A673 (cell line): Measurements from ENCODE around the gene SETDB2. TPM values are rescaled to one million over a fixed set of nuclear protein-coding genes. Genes with fewer than 3 reads are reported as not detected.

ENCODE experiments used
- BruUV-seq: library from RNA; stranded (reverse); fragments of 400-500 nt; replicated peaks from 2 replicates; lab custom pipeline; 2021; lab: Mats Ljungman, UMichigan
- CTCF ChIA-PET: fragments of 300-600 bp; sonication (Branson Sonifier 250); formaldehyde crosslinking; loops from one replicate; lab custom pipeline; 2022; ENCODE audit warnings: antibody characterized with exemption; lab: Charles Lee
- POLR2A ChIA-PET: fragments of 300-600 bp; sonication (Branson Sonifier 250); formaldehyde crosslinking; loops from one replicate; lab custom pipeline; 2022; ENCODE audit warnings: antibody characterized with exemption; ENCODE audit not compliant: low non-redundant PET; lab: Charles Lee
- DNase-seq: peaks from one replicate; pipeline ENCODE4 v3.0.0-alpha.2; 2015; ENCODE audit warnings: low spot score
- H3K27ac ChIP-seq: fragments of 200-600 bp; sonication (generic); 2 replicates; pipeline ENCODE4 v1.5.1; 2016; ENCODE audit warnings: mixed run types, low read depth, mild to moderate bottlenecking, mixed read lengths, antibody characterized with exemption, low read length; ENCODE audit not compliant: poor library complexity, severe bottlenecking
- H3K27me3 ChIP-seq: fragments of 200-600 bp; sonication (generic); replicated peaks from 2 replicates; pipeline ENCODE4 v1.6.1; 2017; ENCODE audit warnings: mixed run types, low read depth, mild to moderate bottlenecking, mixed read lengths, antibody characterized with exemption, low read length; ENCODE audit not compliant: insufficient read depth, poor library complexity
- H3K36me3 ChIP-seq: fragments of 200-600 bp; sonication (generic); 2 replicates; pipeline ENCODE4 v1.6.1; 2016; ENCODE audit warnings: mixed run types, mild to moderate bottlenecking, mixed read lengths, antibody characterized with exemption, low read length; ENCODE audit not compliant: insufficient read depth, poor library complexity, severe bottlenecking
- H3K4me1 ChIP-seq: fragments of 200-600 bp; sonication (generic); 2 replicates; pipeline ENCODE4 v1.6.1; 2017; ENCODE audit warnings: mixed run types, mild to moderate bottlenecking, mixed read lengths, antibody characterized with exemption, low read length; ENCODE audit not compliant: insufficient read depth, poor library complexity, severe bottlenecking
- H3K4me3 ChIP-seq: fragments of 200-600 bp; sonication (generic); 2 replicates; pipeline ENCODE4 v1.5.1; 2016; ENCODE audit warnings: low read depth, mixed run types, mild to moderate bottlenecking, mixed read lengths, low read length; ENCODE audit not compliant: poor library complexity, severe bottlenecking
- H3K9me3 ChIP-seq: fragments of 200-600 bp; sonication (generic); 2 replicates; pipeline ENCODE4 v1.6.1; 2016; ENCODE audit warnings: mixed run types, low read depth, mild to moderate bottlenecking, mixed read lengths, antibody characterized with exemption, low read length; ENCODE audit not compliant: poor library complexity, severe bottlenecking
- EZH2 ChIP-seq: fragments of 200-600 bp; sonication (generic); IDR thresholded peaks from 2 replicates; pipeline ENCODE4 v1.6.1; 2017; ENCODE audit warnings: borderline replicate concordance, low read depth, mild to moderate bottlenecking, mixed read lengths, antibody characterized with exemption, low read length; ENCODE audit not compliant: poor library complexity, severe bottlenecking
- intact Hi-C: fragments of 100-400 bp; cut with micrococcal nuclease; formaldehyde crosslinking; loops from one replicate; pipeline ENCODE4 v1.10.0; 2022; ENCODE audit not compliant: unreplicated experiment
- total RNA-seq: library from RNA; stranded (reverse); gene quantifications from 2 replicates; pipeline ENCODE4 v1.2.3, GENCODE V29; 2021
- TF ChIP-seq, protein P1 (sequence below): fragments of 300-800, 200-600 bp; sonication (generic); conservative IDR thresholded peaks from 2 replicates; pipeline ENCODE4 v1.5.1; 2017; ENCODE audit warnings: low read depth, mild to moderate bottlenecking, antibody characterized with exemption, low read length, moderate library complexity, mixed read lengths

The SETDB2 gene
- total RNA-seq, 1 experiment from 2014 or later, result 3.8 TPM

DNA sequence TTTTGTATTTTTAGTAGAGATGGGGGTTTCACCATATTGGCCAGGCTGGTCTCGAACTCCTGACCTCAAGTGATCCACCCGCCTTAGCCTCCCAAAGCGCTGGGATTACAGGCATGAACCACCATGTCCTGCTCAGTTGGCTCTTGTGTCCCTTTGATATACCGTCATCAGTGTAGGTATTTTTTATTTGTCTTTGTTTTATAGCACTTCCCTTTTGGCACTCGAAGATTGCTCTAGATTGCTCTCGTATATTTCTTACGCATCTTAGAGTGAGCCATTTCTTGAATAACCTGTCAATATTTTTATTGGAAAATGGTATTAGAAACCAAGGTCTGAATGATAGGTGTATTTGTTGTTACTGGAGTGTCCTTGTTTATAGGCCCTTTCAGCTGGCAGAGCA lies 9.4 kb downstream of the SETDB2 start:
- CTCF ChIA-PET, result no interaction called here
- BruUV-seq, result no TSS peak
- DNase-seq, result no peak
- no peak for TF ChIP-seq EZH2
- TF ChIP-seq, protein P1, sequence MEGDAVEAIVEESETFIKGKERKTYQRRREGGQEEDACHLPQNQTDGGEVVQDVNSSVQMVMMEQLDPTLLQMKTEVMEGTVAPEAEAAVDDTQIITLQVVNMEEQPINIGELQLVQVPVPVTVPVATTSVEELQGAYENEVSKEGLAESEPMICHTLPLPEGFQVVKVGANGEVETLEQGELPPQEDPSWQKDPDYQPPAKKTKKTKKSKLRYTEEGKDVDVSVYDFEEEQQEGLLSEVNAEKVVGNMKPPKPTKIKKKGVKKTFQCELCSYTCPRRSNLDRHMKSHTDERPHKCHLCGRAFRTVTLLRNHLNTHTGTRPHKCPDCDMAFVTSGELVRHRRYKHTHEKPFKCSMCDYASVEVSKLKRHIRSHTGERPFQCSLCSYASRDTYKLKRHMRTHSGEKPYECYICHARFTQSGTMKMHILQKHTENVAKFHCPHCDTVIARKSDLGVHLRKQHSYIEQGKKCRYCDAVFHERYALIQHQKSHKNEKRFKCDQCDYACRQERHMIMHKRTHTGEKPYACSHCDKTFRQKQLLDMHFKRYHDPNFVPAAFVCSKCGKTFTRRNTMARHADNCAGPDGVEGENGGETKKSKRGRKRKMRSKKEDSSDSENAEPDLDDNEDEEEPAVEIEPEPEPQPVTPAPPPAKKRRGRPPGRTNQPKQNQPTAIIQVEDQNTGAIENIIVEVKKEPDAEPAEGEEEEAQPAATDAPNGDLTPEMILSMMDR, result no peak
- Histone ChIP-seq H3K4me3 (no peak overlapping the region), H3K27me3 (no peaks in the 10 kb centered on the region), H3K27ac (no peak overlapping the region), H3K9me3 (no peaks in the 10 kb centered on the region), H3K36me3 (no peaks in the 10 kb centered on the region), H3K4me1 (no peaks in the 10 kb centered on the region)
- POLR2A ChIA-PET, result no interaction called here
- intact Hi-C loops, result no loop called here

DNA sequence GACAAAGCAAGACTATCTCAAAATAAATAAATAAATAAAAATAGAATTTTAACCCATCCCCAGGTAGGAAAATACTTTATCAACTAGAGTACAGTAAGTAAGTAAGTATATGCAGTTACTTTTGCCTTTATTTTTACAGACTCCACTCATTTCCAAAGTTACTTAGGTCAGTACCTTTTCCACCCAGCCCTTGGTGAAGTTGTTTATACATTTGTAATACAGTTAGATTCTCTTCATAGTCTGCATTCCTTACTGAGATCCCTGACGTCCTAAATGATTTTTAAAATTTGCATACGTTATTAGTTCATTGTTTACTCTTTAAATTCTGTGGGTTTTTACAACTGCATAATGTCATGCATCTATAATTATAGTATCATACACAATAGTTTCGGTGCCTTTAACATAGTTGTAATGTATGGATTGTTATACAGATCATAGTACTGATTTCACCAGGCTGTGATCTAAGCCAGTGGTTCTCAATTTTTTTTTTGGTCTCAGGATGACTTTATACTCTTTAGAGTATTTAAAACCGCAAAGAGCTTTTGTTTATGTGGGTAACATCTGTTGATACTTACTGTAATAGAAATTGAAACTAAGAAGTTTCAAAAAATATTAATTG lies 10.4 kb downstream of the SETDB2 start:
- no TSS peak for BruUV-seq
- no peak for TF ChIP-seq EZH2
- TF ChIP-seq, protein P1, result no peak
- no peak for DNase-seq
- ChIA-PET CTCF (no interaction called here), POLR2A (no interaction called here)
- H3K27me3 ChIP-seq, result no peaks in the 10 kb centered on the region
- intact Hi-C loops, result no loop called here
- no peak overlapping the region for H3K4me3 ChIP-seq
- H3K27ac ChIP-seq, result no peak overlapping the region
- H3K4me1 ChIP-seq, result no peaks in the 10 kb centered on the region
- H3K36me3 ChIP-seq, result no peaks in the 10 kb centered on the region
- no peaks in the 10 kb centered on the region for H3K9me3 ChIP-seq

DNA sequence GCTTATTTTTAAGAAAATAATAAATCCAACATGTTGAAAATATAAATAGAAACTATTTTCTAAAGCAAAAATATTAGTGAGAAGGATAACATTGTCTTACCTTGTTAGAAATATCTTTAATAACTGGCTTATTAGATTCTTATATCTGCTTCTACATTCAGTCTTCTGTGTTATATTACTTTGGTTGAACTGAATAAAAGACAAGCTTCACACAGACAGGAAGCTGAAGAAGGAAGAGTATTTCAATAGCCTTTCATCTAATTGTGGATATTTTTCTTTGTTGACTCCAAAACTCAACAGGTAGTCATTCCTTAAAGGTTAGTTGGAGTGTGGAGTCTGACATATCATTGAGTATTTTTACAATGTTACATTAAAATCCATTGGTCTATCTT lies 10.9 kb downstream of the SETDB2 start:
- TF ChIP-seq, protein P1, result no peak
- TF ChIP-seq EZH2, result no peak
- CTCF ChIA-PET, result no interaction called here
- no TSS peak for BruUV-seq
- Histone ChIP-seq H3K4me3 (no peak overlapping the region), H3K9me3 (no peaks in the 10 kb centered on the region), H3K27ac (no peak overlapping the region), H3K27me3 (no peaks in the 10 kb centered on the region), H3K4me1 (no peaks in the 10 kb centered on the region), H3K36me3 (no peaks in the 10 kb centered on the region)
- intact Hi-C loops, result no loop called here
- no peak for DNase-seq
- POLR2A ChIA-PET, result no interaction called here
